H1 (cell line): ENCODE measurements around the gene LEKR1. TPM values are rescaled to one million over a fixed set of nuclear protein-coding genes. Genes with fewer than 3 reads are reported as not detected.

Experiments used
- CTCF ChIA-PET: fragments of 300-600 bp; sonication (Branson Sonifier 250); formaldehyde crosslinking; loops from one replicate; lab custom pipeline; 2021; ENCODE audit not compliant: partially characterized antibody; lab: Charles Lee
- POLR2A ChIA-PET: fragments of 300-600 bp; sonication (Branson Sonifier 250); formaldehyde crosslinking; loops from one replicate; lab custom pipeline; 2021; ENCODE audit warnings: inconsistent platforms; ENCODE audit not compliant: partially characterized antibody; lab: Charles Lee
- DNase-seq, 2 experiments: peaks; one replicate each; pipeline versions ENCODE4 v3.0.0 to v3.0.0-alpha.2; 2010 to 2022; ENCODE audit warnings: low spot score in 2 of 2, low read depth in 1 of 2, mixed read lengths in 1 of 2
- FAIRE-seq: peaks from 2 replicates; lab custom pipeline; 2011; peaks lifted over from hg19 to GRCh38; lab: Jason Lieb, UNC
- H2AFZ ChIP-seq: 2 replicates; pipeline ENCODE4 v1.8.1; 2012; ENCODE audit warnings: low read length, inconsistent platforms
- H2AK5ac ChIP-seq: 2 replicates; pipeline ENCODE4 v1.6.1; 2013; ENCODE audit warnings: low read depth, low read length
- H2BK120ac ChIP-seq: replicated peaks from 2 replicates; pipeline ENCODE3; 2013; ENCODE audit warnings: low read depth, low read length, inconsistent platforms
- H2BK12ac ChIP-seq: 2 replicates; pipeline ENCODE4 v1.6.1; 2013; ENCODE audit warnings: low read depth, low read length
- H2BK15ac ChIP-seq: 2 replicates; pipeline ENCODE4 v1.6.1; 2013; ENCODE audit warnings: low read length
- H2BK20ac ChIP-seq: 2 replicates; pipeline ENCODE4 v1.6.1; 2013; ENCODE audit warnings: low read length
- H2BK5ac ChIP-seq: 2 replicates; pipeline ENCODE4 v1.6.1; 2013; ENCODE audit warnings: low read depth, low read length
- H3K14ac ChIP-seq: 2 replicates; pipeline ENCODE4 v1.6.1; 2013; ENCODE audit warnings: inconsistent platforms; ENCODE audit not compliant: insufficient read length
- H3K18ac ChIP-seq: 2 replicates; pipeline ENCODE4 v1.6.1; 2013; ENCODE audit warnings: low read length; ENCODE audit errors: extremely low read depth
- H3K23ac ChIP-seq: 2 replicates; pipeline ENCODE4 v1.6.1; 2013; ENCODE audit warnings: inconsistent platforms; ENCODE audit not compliant: insufficient read length
- H3K23me2 ChIP-seq: 2 replicates; pipeline ENCODE4 v1.6.1; 2013; ENCODE audit warnings: low read depth, low read length
- H3K27ac ChIP-seq: 2 replicates; pipeline ENCODE4 v1.6.1; 2011; ENCODE audit warnings: low read depth, low read length, inconsistent platforms
- H3K27me3 ChIP-seq, 4 experiments: replicated peaks in 1 of 4; 1 replicate in 1 of 4; 2 replicates in 3 of 4; pipeline versions ENCODE4 v1.6.1 to v1.8.1; 2011 to 2013; ENCODE audit warnings: low read length in 3 of 4, mild to moderate bottlenecking in 3 of 4, inconsistent platforms in 2 of 4, mixed read lengths in 2 of 4, moderate library complexity in 1 of 4; ENCODE audit not compliant: control insufficient read depth in 3 of 4, insufficient read depth in 3 of 4; ENCODE audit errors: extremely low read depth in 1 of 4
- H3K36me3 ChIP-seq, 4 experiments: 2 replicates each; pipeline versions ENCODE4 v1.6.1 to v1.8.1; 2011 to 2013; ENCODE audit warnings: mild to moderate bottlenecking in 4 of 4, low read length in 3 of 4, moderate library complexity in 2 of 4, control low read depth in 1 of 4, inconsistent platforms in 1 of 4; ENCODE audit not compliant: insufficient read depth in 4 of 4, control insufficient read depth in 2 of 4
- H3K4ac ChIP-seq: replicated peaks from 2 replicates; pipeline ENCODE3; 2013; ENCODE audit warnings: low read length, low read depth, mixed read lengths, inconsistent platforms; ENCODE audit not compliant: insufficient read length
- H3K4me1 ChIP-seq, 4 experiments: replicated peaks in 1 of 4; 1 replicate in 1 of 4; 2 replicates in 3 of 4; pipeline versions ENCODE4 v1.6.1 to v1.8.1; 2011 to 2013; ENCODE audit warnings: low read length in 3 of 4, inconsistent platforms in 2 of 4, mixed read lengths in 1 of 4; ENCODE audit not compliant: insufficient read depth in 4 of 4, control insufficient read depth in 3 of 4
- H3K4me2 ChIP-seq, 2 experiments: 2 replicates each; pipeline versions ENCODE4 v1.6.1 to v1.8.1; 2011 to 2013; ENCODE audit warnings: low read depth in 2 of 2, low read length in 2 of 2, control low read depth in 1 of 2, inconsistent platforms in 1 of 2, mild to moderate bottlenecking in 1 of 2; ENCODE audit not compliant: insufficient read depth in 1 of 2
- H3K4me3 ChIP-seq, 4 experiments: fragments of 200-600, 300-600 bp in 1 of 4; sonication (generic), shearing (Covaris generic), sonication (Bioruptor Twin) in 1 of 4; 2 replicates each; pipeline versions ENCODE4 v1.5.1 to v1.8.1; 2011 to 2016; ENCODE audit warnings: low read length in 4 of 4, low read depth in 3 of 4, control low read depth in 2 of 4, inconsistent platforms in 2 of 4, mild to moderate bottlenecking in 2 of 4, mixed read lengths in 1 of 4, moderate library complexity in 1 of 4; ENCODE audit not compliant: insufficient read depth in 2 of 4; ENCODE audit errors: extremely low read depth in 1 of 4
- H3K56ac ChIP-seq: replicated peaks from 2 replicates; pipeline ENCODE3; 2013; ENCODE audit warnings: low read depth, mild to moderate bottlenecking, mixed read lengths, low read length, inconsistent platforms; ENCODE audit not compliant: insufficient read length
- H3K79me1 ChIP-seq: 2 replicates; pipeline ENCODE4 v1.6.1; 2013; ENCODE audit warnings: low read depth, low read length, control low read depth
- H3K79me2 ChIP-seq, 2 experiments: 2 replicates each; pipeline versions ENCODE4 v1.6.1 to v1.8.1; 2012 to 2013; ENCODE audit warnings: low read length in 2 of 2, mild to moderate bottlenecking in 2 of 2, inconsistent platforms in 1 of 2; ENCODE audit not compliant: insufficient read depth in 2 of 2, control insufficient read depth in 1 of 2
- H3K9ac ChIP-seq, 4 experiments: replicated peaks in 1 of 4; 1 replicate in 1 of 4; 2 replicates in 3 of 4; pipeline versions ENCODE4 v1.6.1 to v1.8.1; 2011 to 2013; ENCODE audit warnings: low read depth in 3 of 4, low read length in 3 of 4, control low read depth in 2 of 4, mild to moderate bottlenecking in 2 of 4, moderate library complexity in 2 of 4, inconsistent platforms in 1 of 4; ENCODE audit errors: extremely low read depth in 1 of 4
- H3K9me3 ChIP-seq, 2 experiments: 2 replicates each; pipeline versions ENCODE4 v1.6.1 to v1.8.1; 2012 to 2013; ENCODE audit warnings: mild to moderate bottlenecking in 2 of 2, moderate library complexity in 2 of 2, control low read depth in 1 of 2, inconsistent platforms in 1 of 2, low read depth in 1 of 2, low read length in 1 of 2, mixed read lengths in 1 of 2; ENCODE audit not compliant: insufficient read depth in 2 of 2
- H4K20me1 ChIP-seq, 2 experiments: replicated peaks in 1 of 2; 2 replicates each; pipeline versions ENCODE3 to v1.8.1; 2011 to 2013; ENCODE audit warnings: inconsistent platforms in 2 of 2, low read length in 2 of 2, mild to moderate bottlenecking in 1 of 2; ENCODE audit not compliant: insufficient read depth in 2 of 2, control insufficient read depth in 1 of 2
- H4K5ac ChIP-seq: 2 replicates; pipeline ENCODE4 v1.6.1; 2013; ENCODE audit warnings: low read length, low read depth, mixed read lengths, inconsistent platforms; ENCODE audit not compliant: insufficient read length
- H4K8ac ChIP-seq: 2 replicates; pipeline ENCODE4 v1.8.0; 2013; ENCODE audit warnings: mild to moderate bottlenecking, moderate library complexity, low read length, inconsistent platforms; ENCODE audit not compliant: insufficient read depth; ENCODE audit errors: extremely low read depth
- H4K91ac ChIP-seq: replicated peaks from 2 replicates; pipeline ENCODE3; 2013; ENCODE audit warnings: low read length, mixed read lengths, inconsistent platforms; ENCODE audit not compliant: insufficient read length
- BACH1 ChIP-seq: IDR thresholded peaks from 2 replicates; pipeline ENCODE4 v1.6.1; 2012; ENCODE audit warnings: low read length, improper control_type of control experiment
- CBX8 ChIP-seq: fragments of 300-800, 300-1000 bp; sonication (generic); IDR thresholded peaks from 2 replicates; pipeline ENCODE4 v1.7.1; 2016; ENCODE audit warnings: low read depth, low read length, borderline replicate concordance
- EZH2 ChIP-seq: fragments of 200-600 bp; sonication (generic); IDR thresholded peaks from 2 replicates; pipeline ENCODE4 v1.7.1; 2012; ENCODE audit warnings: low read depth, mild to moderate bottlenecking, moderate library complexity, low read length, inconsistent platforms; ENCODE audit not compliant: severe bottlenecking
- HDAC2 ChIP-seq, 2 experiments: fragments of 300-600 bp in 1 of 2; sonication (generic) in 1 of 2; IDR thresholded peaks; 2 replicates each; pipeline ENCODE4 v1.6.1; 2011 to 2012; ENCODE audit warnings: low read depth in 2 of 2, low read length in 2 of 2, mild to moderate bottlenecking in 2 of 2, moderate library complexity in 2 of 2, borderline replicate concordance in 1 of 2, inconsistent platforms in 1 of 2
- JUN ChIP-seq: IDR thresholded peaks from 2 replicates; pipeline ENCODE4 v1.6.1; 2011; ENCODE audit warnings: low read depth, mild to moderate bottlenecking, improper control_type of control experiment, low read length
- JUND ChIP-seq: IDR thresholded peaks from 2 replicates; pipeline ENCODE4 v1.6.1; 2011; ENCODE audit warnings: mild to moderate bottlenecking, improper control_type of control experiment, low read length
- MAFK ChIP-seq: IDR thresholded peaks from 2 replicates; pipeline ENCODE4 v1.6.1; 2012; ENCODE audit warnings: low read depth, mild to moderate bottlenecking, improper control_type of control experiment, low read length
- POU5F1 ChIP-seq: IDR thresholded peaks from 2 replicates; pipeline ENCODE4 v1.6.1; 2011; ENCODE audit warnings: low read depth, mild to moderate bottlenecking, low read length, moderate library complexity
- SIX5 ChIP-seq: IDR thresholded peaks from 2 replicates; pipeline ENCODE4 v1.6.1; 2011; ENCODE audit warnings: mild to moderate bottlenecking, low read depth, low read length
- TAF7 ChIP-seq: optimal IDR thresholded peaks from 2 replicates; pipeline ENCODE3; 2011; ENCODE audit warnings: low read depth, mild to moderate bottlenecking, inconsistent platforms, low read length, moderate library complexity, borderline replicate concordance
- TEAD4 ChIP-seq: IDR thresholded peaks from 2 replicates; pipeline ENCODE4 v1.6.1; 2012; ENCODE audit warnings: low read depth, low read length, inconsistent platforms, mixed read lengths
- YY1 ChIP-seq: IDR thresholded peaks from 2 replicates; pipeline ENCODE4 v1.6.1; 2011; ENCODE audit warnings: low read depth, mild to moderate bottlenecking, low read length
- ZNF274 ChIP-seq: IDR thresholded peaks from 2 replicates; pipeline ENCODE4 v1.7.0; 2012; ENCODE audit warnings: low read length, borderline replicate concordance; ENCODE audit errors: extremely low read depth
- WGBS, 2 experiments: shearing (Covaris generic) in 1 of 2; methylation state at CpG; one replicate each; pipeline versions ENCODE4 v1.1.6 to v1.1.7; 2013 to 2015; ENCODE audit warnings: low lambda C conversion rate in 2 of 2, mixed read lengths in 2 of 2, inconsistent platforms in 1 of 2, low coverage in 1 of 2, missing lambda C conversion rate in 1 of 2; ENCODE audit not compliant: insufficient replicate concordance in 2 of 2, insufficient coverage in 1 of 2, insufficient read length in 1 of 2; ENCODE audit errors: extremely low coverage in 1 of 2, missing lambda C conversion rate in 1 of 2; 5-methylcytosine and 5-hydroxymethylcytosine counted together
- polyA plus RNA-seq, 7 experiments: library from polyadenylated mRNA; depleted of rRNA in 3 of 7; stranded (reverse) in 5 of 7; unstranded in 2 of 7; fragments of >200 nt in 5 of 7; fragments of 200-250 nt in 2 of 7; gene quantifications; 1 replicate in 5 of 7; 2 replicates in 1 of 7; 4 replicates in 1 of 7; pipeline versions ENCODE4 v1.2.1 to v1.2.3, GENCODE V29; 2011 to 2013; ENCODE audit warnings: missing spikeins in 2 of 7, mixed read lengths in 2 of 7
- total RNA-seq: library from RNA; stranded (reverse); fragmentation: NEBNext Ultra II Directional; extraction: Animal tissue kit (Norgen Biotek cat#: 25700); gene quantifications from 2 replicates; pipeline ENCODE4 v1.2.1, GENCODE V29; 2021

LEKR1 gene
- total and polyA plus RNA-seq, 2 of the 8 experiments (the other 6 are each of a cell fraction or from before 2014, with no cell fraction given) = 0.08 TPM; not detected in 1

DNA sequence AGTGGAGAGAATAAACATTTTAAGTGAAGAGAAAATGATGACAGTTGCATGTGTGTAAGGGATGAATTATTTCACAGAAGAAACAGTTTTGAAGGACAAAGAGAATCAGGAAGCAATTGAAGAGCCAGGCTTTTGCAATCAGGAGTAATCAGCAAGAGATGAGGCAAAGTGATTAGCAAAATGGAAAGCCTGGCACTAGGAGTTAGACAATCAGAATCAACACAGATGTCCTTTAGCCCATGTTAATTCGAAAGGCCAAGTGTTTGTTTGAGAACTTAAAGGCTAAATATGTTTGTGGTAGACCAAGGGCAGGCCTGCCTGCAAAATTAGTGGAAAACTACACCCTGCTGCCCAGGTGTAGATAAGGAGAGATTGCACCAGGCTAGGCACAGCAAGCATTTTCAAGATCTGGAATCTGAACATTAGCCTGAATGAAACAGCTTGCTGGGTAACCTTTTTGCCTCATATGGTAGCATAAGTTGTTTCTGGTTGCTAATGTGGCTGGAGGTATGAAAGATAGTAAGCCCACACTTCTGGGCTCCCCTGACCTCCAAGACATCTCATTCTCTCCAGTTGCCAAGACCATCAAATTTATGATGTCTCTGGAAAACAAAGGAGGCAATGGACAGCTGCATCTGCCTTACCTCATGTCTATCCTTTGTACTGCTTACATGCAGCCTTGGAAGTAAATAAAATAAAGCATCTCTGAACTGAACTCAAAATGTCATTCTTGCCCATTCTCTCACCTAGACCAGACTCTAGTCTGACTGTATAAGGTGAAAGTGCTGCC, 22.0 kb upstream of the LEKR1 start:
- DNase-seq (no peak), FAIRE-seq (no peak)
- H3K14ac ChIP-seq = no peak overlapping the region
- H3K79me1 ChIP-seq = no peaks in the 10 kb centered on the region
- no peaks in the 10 kb centered on the region for H3K27me3 ChIP-seq
- H2AFZ ChIP-seq = no peak overlapping the region
- CTCF ChIA-PET = no interaction called here
- no peaks in the 10 kb centered on the region for H3K36me3 ChIP-seq
- 85% methylated on average over 1 of the region's 1 CpG; no CpG with 5 or more reads in 1 of the 2 experiments for WGBS, 2 experiments
- no peak overlapping the region for H2BK120ac ChIP-seq
- no peak overlapping the region for H3K18ac ChIP-seq
- H3K4me3 ChIP-seq = no peak overlapping the region
- POLR2A ChIA-PET = no interaction called here
- H3K9me3 ChIP-seq = no peaks in the 10 kb centered on the region; a peak in 1 of 4 replicates
- no peak overlapping the region for H3K23ac ChIP-seq
- no peaks in the 10 kb centered on the region for H4K20me1 ChIP-seq
- H3K79me2 ChIP-seq = no peaks in the 10 kb centered on the region
- no peaks in the 10 kb centered on the region for H3K23me2 ChIP-seq
- no peak overlapping the region for H3K4ac ChIP-seq
- no peak overlapping the region for H3K27ac ChIP-seq
- H2BK20ac ChIP-seq = no peak overlapping the region
- H2BK5ac ChIP-seq = no peak overlapping the region
- no peaks in the 10 kb centered on the region for H3K4me1 ChIP-seq
- H2AK5ac ChIP-seq = no peak overlapping the region
- H2BK12ac ChIP-seq = no peak overlapping the region
- H4K91ac ChIP-seq = no peak overlapping the region
- no peak overlapping the region for H4K8ac ChIP-seq
- H3K9ac ChIP-seq = no peak overlapping the region
- no peak overlapping the region for H2BK15ac ChIP-seq
- H3K56ac ChIP-seq = no peak overlapping the region
- H4K5ac ChIP-seq = no peak overlapping the region
- H3K4me2 ChIP-seq = no peak overlapping the region
- TF ChIP-seq MAFK (no peak), TEAD4 (no peak), JUND (no peak), JUN (no peak), POU5F1 (no peak), EZH2 (no peak), SIX5 (no peak), TAF7 (no peak), BACH1 (no peak), HDAC2 (IDR thresholded peaks at IDR 0.05; ENCODE audit: borderline replicate concordance in 1 of 2, low read depth in 2 of 2, low read length in 2 of 2) (no peak), CBX8 (no peak), ZNF274 (no peak), YY1 (no peak)
